Measurements from ENCODE around the gene CARF. TPM values are rescaled to one million over a fixed set of nuclear protein-coding genes. Genes with fewer than 3 reads are reported as not detected.
"Not testable (repeated sequence)": the region's sequence is repeated elsewhere in the genome, so short reads cannot be mapped to it uniquely, and the experiment has no call there.

The CARF gene
- total RNA-seq, 4 donors from 2014 or later = 14.4 to 32.6 (median 19.7) TPM

DNA sequence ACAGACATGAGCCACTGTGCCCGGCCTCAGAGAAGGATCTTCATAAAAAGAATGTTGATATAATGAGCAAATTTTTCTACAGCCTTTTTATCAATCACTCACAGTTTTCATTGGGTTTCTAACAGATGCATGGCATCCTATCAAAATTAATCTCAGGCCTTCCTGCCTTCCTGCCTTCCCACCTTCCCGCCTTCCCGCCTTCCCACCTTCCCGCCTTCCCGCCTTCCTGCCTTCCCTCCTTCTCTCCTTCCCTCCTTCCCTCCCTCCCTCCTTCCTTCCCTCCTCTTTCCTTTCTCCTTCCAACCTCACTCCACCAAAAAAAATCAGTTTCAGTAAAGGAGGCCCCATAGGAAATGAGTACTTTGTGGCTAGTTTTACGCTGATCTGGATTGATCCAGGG, 48.4 kb downstream of the CARF start:
- H3K36me3 ChIP-seq = peaks cover 0 to 52% (median 0%) of the 10 kb centered on the region in 3 donors
- WGBS, 2 donors = 94 to 98% methylated on average over 6 of the region's 6 CpGs
- H3K27ac ChIP-seq = no peak overlapping the region
- no peaks in the 10 kb centered on the region for H3K27me3 ChIP-seq
- no peak overlapping the region for H3K4me3 ChIP-seq
- TF ChIP-seq POLR2A (IDR thresholded peaks at IDR 0.05) (no peak), EP300 (IDR thresholded peaks at IDR 0.05) (no peak)
- TF ChIP-seq, protein P1, sequence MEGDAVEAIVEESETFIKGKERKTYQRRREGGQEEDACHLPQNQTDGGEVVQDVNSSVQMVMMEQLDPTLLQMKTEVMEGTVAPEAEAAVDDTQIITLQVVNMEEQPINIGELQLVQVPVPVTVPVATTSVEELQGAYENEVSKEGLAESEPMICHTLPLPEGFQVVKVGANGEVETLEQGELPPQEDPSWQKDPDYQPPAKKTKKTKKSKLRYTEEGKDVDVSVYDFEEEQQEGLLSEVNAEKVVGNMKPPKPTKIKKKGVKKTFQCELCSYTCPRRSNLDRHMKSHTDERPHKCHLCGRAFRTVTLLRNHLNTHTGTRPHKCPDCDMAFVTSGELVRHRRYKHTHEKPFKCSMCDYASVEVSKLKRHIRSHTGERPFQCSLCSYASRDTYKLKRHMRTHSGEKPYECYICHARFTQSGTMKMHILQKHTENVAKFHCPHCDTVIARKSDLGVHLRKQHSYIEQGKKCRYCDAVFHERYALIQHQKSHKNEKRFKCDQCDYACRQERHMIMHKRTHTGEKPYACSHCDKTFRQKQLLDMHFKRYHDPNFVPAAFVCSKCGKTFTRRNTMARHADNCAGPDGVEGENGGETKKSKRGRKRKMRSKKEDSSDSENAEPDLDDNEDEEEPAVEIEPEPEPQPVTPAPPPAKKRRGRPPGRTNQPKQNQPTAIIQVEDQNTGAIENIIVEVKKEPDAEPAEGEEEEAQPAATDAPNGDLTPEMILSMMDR (IDR thresholded peaks at IDR 0.05) = no peak
- H3K4me1 ChIP-seq = no peaks in the 10 kb centered on the region
- no peak for DNase-seq (ENCODE audit: low spot score in 2 of 2)
- no peaks in the 10 kb centered on the region for H3K9me3 ChIP-seq

DNA sequence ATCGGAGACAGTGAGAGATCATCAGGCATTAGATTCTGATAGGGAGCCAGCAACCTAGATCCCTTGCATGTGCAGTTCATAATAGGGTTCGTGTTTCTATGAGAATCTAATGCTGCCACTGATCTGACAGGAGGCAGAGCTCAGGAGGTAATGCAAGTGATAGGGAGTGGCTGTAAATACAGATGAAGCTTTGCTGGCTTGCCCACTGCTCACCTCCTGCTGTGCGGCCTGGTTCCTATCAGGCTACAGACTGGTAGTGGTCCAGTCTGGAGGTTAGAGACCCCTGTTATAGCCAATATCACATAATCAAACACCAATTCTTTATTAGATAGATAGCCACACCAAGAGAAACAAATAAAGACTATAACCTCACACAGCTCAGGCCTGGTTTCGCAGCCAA, 51.6 kb downstream of the CARF start:
- H3K27ac ChIP-seq = no peak overlapping the region
- H3K4me1 ChIP-seq = no peaks in the 10 kb centered on the region
- H3K36me3 ChIP-seq = peaks cover 0 to 56% (median 0%) of the 10 kb centered on the region in 3 donors
- TF ChIP-seq EP300 (IDR thresholded peaks at IDR 0.05) (no peak), POLR2A (IDR thresholded peaks at IDR 0.05) (no peak)
- no peaks in the 10 kb centered on the region for H3K9me3 ChIP-seq
- no peak overlapping the region for H3K4me3 ChIP-seq
- WGBS, 2 donors = 93 to 94% methylated on average over 4 of the region's 4 CpGs
- DNase-seq (ENCODE audit: low spot score in 2 of 2) = no peak
- H3K27me3 ChIP-seq = no peaks in the 10 kb centered on the region

DNA sequence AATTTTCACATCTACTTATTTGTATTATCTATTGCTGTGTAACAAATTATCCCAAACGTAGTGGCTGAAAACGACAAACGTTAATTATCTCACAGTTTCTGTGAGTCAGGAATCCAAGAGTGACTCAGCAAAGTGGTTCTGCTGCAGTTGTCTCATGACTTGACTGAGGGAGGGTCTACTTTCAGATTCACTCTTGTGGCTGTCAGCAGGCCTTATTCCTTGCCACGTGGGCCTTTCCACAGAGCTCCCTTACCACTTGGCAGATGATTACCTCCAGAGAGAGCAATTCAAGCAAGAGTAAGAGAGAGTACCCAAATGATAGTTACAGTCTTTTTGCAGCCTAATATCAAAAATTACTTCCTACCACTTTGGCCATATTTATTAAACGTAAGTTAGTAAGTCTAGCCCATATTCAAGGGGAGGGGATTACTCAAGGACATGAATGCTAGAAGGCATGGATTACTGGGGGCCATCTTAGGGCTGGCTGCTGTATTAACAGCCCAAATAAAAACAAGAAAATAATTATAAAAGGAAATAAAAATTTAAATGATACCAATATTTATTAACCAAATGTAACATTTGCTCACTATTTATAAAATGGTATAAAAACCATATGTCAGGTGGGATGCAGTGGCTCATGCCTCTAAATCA, 53.9 kb downstream of the CARF start:
- no peaks in the 10 kb centered on the region for H3K9me3 ChIP-seq
- no peak overlapping the region for H3K4me3 ChIP-seq
- WGBS, 2 donors = 63 to 64% methylated on average over 5 of the region's 5 CpGs
- DNase-seq (ENCODE audit: low spot score in 2 of 2) = no peak
- no peaks in the 10 kb centered on the region for H3K4me1 ChIP-seq
- no peak overlapping the region for H3K27ac ChIP-seq
- no peaks in the 10 kb centered on the region for H3K27me3 ChIP-seq
- TF ChIP-seq, protein P1 (IDR thresholded peaks at IDR 0.05) = no peak
- TF ChIP-seq POLR2A (IDR thresholded peaks at IDR 0.05) (no peak), EP300 (IDR thresholded peaks at IDR 0.05) (no peak)
- peaks cover 0 to 40% (median 0%) of the 10 kb centered on the region in 3 donors for H3K36me3 ChIP-seq

DNA sequence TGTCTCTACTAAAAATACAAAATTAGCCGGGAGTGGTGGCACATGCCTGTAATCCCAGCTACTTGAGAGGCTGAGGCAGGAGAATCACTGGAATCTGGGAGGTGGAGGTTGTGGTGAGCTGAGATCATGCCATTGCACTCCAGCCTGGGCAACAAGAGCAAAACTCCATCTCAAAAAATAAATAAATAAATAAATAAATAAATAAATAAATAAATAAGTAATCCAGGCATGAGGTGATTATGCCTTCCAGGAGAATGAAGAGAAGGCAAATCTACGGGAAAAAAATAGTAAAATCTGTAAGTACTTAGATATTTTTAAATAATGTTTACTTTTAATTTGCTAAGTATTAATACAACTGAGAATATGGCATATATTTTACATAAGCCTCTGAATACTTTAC, 57.3 kb downstream of the CARF start:
- H3K36me3 ChIP-seq = peaks cover 0 to 65% (median 0%) of the 10 kb centered on the region in 3 donors
- not testable (repeated sequence) for H3K27me3 ChIP-seq; DNase-seq (ENCODE audit: low spot score in 2 of 2); H3K4me1 ChIP-seq; H3K4me3 ChIP-seq; H3K9me3 ChIP-seq; H3K27ac ChIP-seq
- 45 to 50% methylated on average over 2 of the region's 2 CpGs for WGBS, 2 donors

DNA sequence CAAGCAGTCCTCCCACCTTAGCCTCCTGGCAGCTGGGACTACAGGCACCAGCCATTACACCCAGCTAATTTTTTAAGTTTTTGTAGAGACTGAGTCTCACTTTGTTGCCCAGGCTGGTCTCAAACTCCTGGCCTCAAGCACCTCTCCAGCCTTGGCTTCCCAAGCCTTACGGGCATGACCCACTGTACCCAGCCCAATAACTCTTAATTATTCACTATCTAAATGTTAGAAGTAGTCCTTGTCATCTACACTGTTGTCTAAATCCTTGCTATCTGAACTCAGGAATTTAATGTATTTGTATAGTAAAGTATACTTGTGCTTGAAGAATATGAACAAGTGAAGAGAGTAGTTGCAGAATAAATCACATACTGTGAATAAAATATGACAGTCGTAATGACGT, 64.7 kb downstream of the CARF start:
- H3K27me3 ChIP-seq = no peaks in the 10 kb centered on the region
- DNase-seq (ENCODE audit: low spot score in 2 of 2) = no peak
- no peaks in the 10 kb centered on the region for H3K9me3 ChIP-seq
- 95% methylated on average over 3 of the region's 3 CpGs for WGBS, 2 donors
- H3K4me3 ChIP-seq = no peak overlapping the region
- H3K4me1 ChIP-seq = no peaks in the 10 kb centered on the region
- H3K27ac ChIP-seq = no peak overlapping the region
- TF ChIP-seq EP300 (IDR thresholded peaks at IDR 0.05) (no peak), POLR2A (IDR thresholded peaks at IDR 0.05) (no peak)
- TF ChIP-seq, protein P1 (IDR thresholded peaks at IDR 0.05) = no peak
- H3K36me3 ChIP-seq = peaks cover 0 to 85% (median 2%) of the 10 kb centered on the region in 3 donors

DNA sequence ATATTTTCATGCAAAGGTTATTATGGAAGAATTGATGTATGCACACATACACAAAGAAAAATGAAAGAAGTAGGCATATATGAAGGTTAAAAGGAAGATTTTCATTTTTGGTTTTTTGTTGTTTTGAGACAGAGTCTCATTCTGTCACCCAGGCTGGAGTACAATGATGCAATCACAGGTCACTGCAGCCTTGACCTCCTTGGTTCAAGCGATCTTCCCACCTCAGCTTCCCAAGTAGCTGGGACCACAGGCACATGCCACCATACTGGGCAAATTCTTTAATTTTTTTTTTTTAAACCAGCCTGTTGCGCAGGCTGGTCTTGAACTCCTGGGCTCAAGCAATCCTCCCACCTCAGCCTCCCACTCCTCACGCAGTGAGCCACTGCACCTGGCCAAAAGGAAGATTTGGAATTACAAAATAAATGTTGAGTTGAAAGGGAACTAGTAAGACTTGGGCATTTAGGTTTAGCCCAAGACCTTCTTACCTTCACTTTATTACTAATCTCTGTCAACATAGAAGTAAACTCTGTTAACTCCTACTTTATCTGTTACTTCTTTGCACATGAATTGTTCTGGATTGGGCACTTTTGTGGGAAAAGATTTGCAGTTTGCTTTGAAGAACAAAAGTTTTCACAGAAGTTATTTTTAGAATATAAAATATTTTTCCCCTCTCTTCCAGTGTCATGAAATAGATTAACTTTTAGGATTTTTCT, 70.9 kb downstream of the CARF start:
- Histone ChIP-seq H3K4me1 (peaks cover 0 to 6% (median 0%) of the 10 kb centered on the region in 4 donors), H3K4me3 (no peak overlapping the region), H3K27me3 (no peaks in the 10 kb centered on the region), H3K36me3 (peaks cover 0 to 44% (median 2%) of the 10 kb centered on the region in 3 donors), H3K27ac (peak overlapping the region in 1 of 4 donors; percentile 1), H3K9me3 (no peaks in the 10 kb centered on the region)
- TF ChIP-seq EP300 (IDR thresholded peaks at IDR 0.05) = no peak
- TF ChIP-seq, protein P1 (IDR thresholded peaks at IDR 0.05) = no peak
- TF ChIP-seq POLR2A (IDR thresholded peaks at IDR 0.05) = no peak
- WGBS, 2 donors = 93% methylated on average over 3 of the region's 3 CpGs
- no peak for DNase-seq (ENCODE audit: low spot score in 2 of 2)
